Endodermal cell (in vitro differentiated cells): ENCODE measurements around the gene DLGAP3. TPM values are rescaled to one million over a fixed set of nuclear protein-coding genes. Genes with fewer than 3 reads are reported as not detected.

Experiments
- DNase-seq: peaks from one replicate; pipeline ENCODE4 v3.0.0-alpha.2; 2017
- H3K27ac ChIP-seq: 2 replicates; pipeline ENCODE4 v1.5.1; 2013; ENCODE audit warnings: mild to moderate bottlenecking, low read depth, low read length, moderate library complexity
- H3K27me3 ChIP-seq: 2 replicates; pipeline ENCODE4 v1.6.1; 2013; ENCODE audit warnings: mild to moderate bottlenecking, low read length, moderate library complexity; ENCODE audit not compliant: insufficient read depth, control insufficient read depth, poor library complexity, severe bottlenecking
- H3K36me3 ChIP-seq: 2 replicates; pipeline ENCODE4 v1.7.0; 2013; ENCODE audit warnings: mild to moderate bottlenecking, low read length, moderate library complexity; ENCODE audit not compliant: control insufficient read depth, insufficient read depth
- H3K4me1 ChIP-seq: one replicate; pipeline ENCODE4 v1.7.0; 2013; ENCODE audit warnings: low read length; ENCODE audit not compliant: control insufficient read depth, insufficient read depth
- H3K4me3 ChIP-seq: 2 replicates; pipeline ENCODE4 v1.5.1; 2013; ENCODE audit warnings: mild to moderate bottlenecking, low read length, moderate library complexity
- H3K9ac ChIP-seq: 2 replicates; pipeline ENCODE4 v1.6.1; 2013; ENCODE audit warnings: mild to moderate bottlenecking, low read length, moderate library complexity; ENCODE audit not compliant: poor library complexity, severe bottlenecking; ENCODE audit errors: extremely low read depth
- H3K9me3 ChIP-seq: 2 replicates; pipeline ENCODE4 v1.6.1; 2013; ENCODE audit warnings: mild to moderate bottlenecking, low read length, moderate library complexity; ENCODE audit not compliant: control insufficient read depth
- H3K27ac Mint-ChIP-seq: 2 replicates; pipeline ENCODE4 v1.8.0; 2020; ENCODE audit warnings: mixed read lengths
- H3K27me3 Mint-ChIP-seq: 2 replicates; pipeline ENCODE4 v1.8.0; 2021; ENCODE audit warnings: mild to moderate bottlenecking, mixed read lengths; ENCODE audit not compliant: insufficient read depth
- H3K36me3 Mint-ChIP-seq: 2 replicates; pipeline ENCODE4 v1.8.0; 2020; ENCODE audit warnings: low read depth, mixed read lengths
- H3K4me1 Mint-ChIP-seq: 2 replicates; pipeline ENCODE4 v1.8.0; 2020; ENCODE audit warnings: mixed read lengths
- H3K4me3 Mint-ChIP-seq: 2 replicates; pipeline ENCODE4 v1.8.0; 2020; ENCODE audit warnings: mild to moderate bottlenecking, moderate library complexity, mixed read lengths
- H3K9me3 Mint-ChIP-seq: 2 replicates; pipeline ENCODE4 v1.8.0; 2020; ENCODE audit warnings: mild to moderate bottlenecking, mixed read lengths
- CTCF ChIP-seq: fragments of 200-600 bp; sonication (generic); conservative IDR thresholded peaks from 2 replicates; pipeline ENCODE4 v1.5.0; 2021; ENCODE audit warnings: antibody characterized with exemption, mild to moderate bottlenecking
- WGBS, 2 experiments: methylation state at CpG; one replicate each; pipeline versions ENCODE4 v1.1.5 to v1.1.7; 2013; ENCODE audit warnings: missing lambda C conversion rate in 2 of 2, mixed read lengths in 1 of 2; ENCODE audit not compliant: insufficient coverage in 1 of 2, insufficient read length in 1 of 2; 5-methylcytosine and 5-hydroxymethylcytosine counted together
- total RNA-seq, 2 donors: library from RNA; stranded (reverse); fragmentation: NEBNext Ultra II Directional in 1 of 2; extraction: Animal tissue kit (Norgen Biotek cat#: 25700) in 1 of 2; gene quantifications; 2 replicates in 1 of 2; 3 replicates in 1 of 2; pipeline ENCODE4 v1.2.1, GENCODE V29; 2021

DLGAP3 gene
- total RNA-seq, 2 donors from 2014 or later: 4.4 to 4.6 TPM

DNA sequence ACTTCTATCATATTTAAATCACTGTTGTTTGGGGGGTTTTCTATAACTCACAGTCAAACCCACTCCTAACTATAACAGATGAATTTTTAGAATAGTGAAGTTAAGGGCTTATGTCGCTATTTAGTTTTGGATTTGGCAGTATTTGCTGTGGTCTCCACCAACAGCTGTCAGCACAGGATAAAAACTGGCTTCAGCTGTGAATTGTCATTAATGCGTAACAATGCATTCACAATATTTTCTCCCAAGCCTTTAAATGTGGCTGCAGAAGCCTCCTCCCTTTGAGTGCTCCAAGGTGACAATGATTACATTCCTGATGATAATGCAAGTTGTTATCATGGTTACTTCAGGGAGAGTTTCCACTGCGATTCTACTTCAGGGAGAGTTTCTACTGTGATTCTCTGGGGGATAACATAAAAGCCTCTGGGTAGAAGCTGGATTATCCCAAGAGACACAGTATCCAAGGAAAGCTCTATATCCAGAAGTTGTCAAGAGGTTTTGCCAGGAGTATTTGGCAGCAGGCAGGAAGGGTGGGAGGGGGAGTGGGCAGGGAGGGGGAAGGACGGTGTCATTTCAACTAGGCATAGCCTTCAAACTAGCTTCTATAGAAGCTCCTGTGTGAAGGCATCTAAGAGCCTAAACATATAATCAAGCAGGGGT lies 55.0 kb downstream of the DLGAP3 start:
- TF ChIP-seq CTCF: no peak
- no peaks in the 10 kb centered on the region for H3K9me3 Mint-ChIP-seq
- no peak overlapping the region for H3K27ac ChIP-seq
- WGBS, 2 experiments: 78% methylated on average over 4 of the region's 4 CpGs; no CpG with 5 or more reads in 1 of the 2 experiments
- H3K27me3 Mint-ChIP-seq: peaks cover 25% of the 10 kb centered on the region
- no peak overlapping the region for H3K4me3 Mint-ChIP-seq
- H3K4me1 Mint-ChIP-seq: no peaks in the 10 kb centered on the region
- H3K4me1 ChIP-seq: peaks cover 2% of the 10 kb centered on the region
- H3K36me3 ChIP-seq: no peaks in the 10 kb centered on the region
- H3K4me3 ChIP-seq: no peak overlapping the region
- no peak overlapping the region for H3K27ac Mint-ChIP-seq
- peaks cover 18% of the 10 kb centered on the region for H3K27me3 ChIP-seq
- H3K9me3 ChIP-seq: no peaks in the 10 kb centered on the region
- no peak overlapping the region for H3K9ac ChIP-seq
- H3K36me3 Mint-ChIP-seq: no peaks in the 10 kb centered on the region
- DNase-seq: no peak

- H3K4me3 Mint-ChIP-seq: no peak overlapping the region
- 90 to 92% methylated on average over 4 of the region's 4 CpGs for WGBS, 2 experiments
- TF ChIP-seq CTCF: no peak
- Histone ChIP-seq H3K4me3 (no peak overlapping the region), H3K27me3 (peaks cover 26% of the 10 kb centered on the region), H3K9ac (no peak overlapping the region), H3K4me1 (peaks cover 2% of the 10 kb centered on the region), H3K36me3 (no peaks in the 10 kb centered on the region), H3K9me3 (no peaks in the 10 kb centered on the region), H3K27ac (no peak overlapping the region)
- H3K36me3 Mint-ChIP-seq: no peaks in the 10 kb centered on the region
- DNase-seq: no peak
- H3K9me3 Mint-ChIP-seq: no peaks in the 10 kb centered on the region
- peaks cover 31% of the 10 kb centered on the region for H3K27me3 Mint-ChIP-seq
- no peak overlapping the region for H3K27ac Mint-ChIP-seq
- H3K4me1 Mint-ChIP-seq: no peaks in the 10 kb centered on the region
Measured at GRCh38 chr1:34872133-34872503, 57.3 kb downstream of the DLGAP3 start.

GRCh38 chr1:34871443-34872132 lies 57.9 kb downstream of the DLGAP3 start:
- TF ChIP-seq CTCF: no peak
- no peaks in the 10 kb centered on the region for H3K4me1 Mint-ChIP-seq
- H3K27ac Mint-ChIP-seq: no peak overlapping the region
- Histone ChIP-seq H3K27ac (no peak overlapping the region), H3K9ac (no peak overlapping the region), H3K36me3 (no peaks in the 10 kb centered on the region), H3K4me3 (no peak overlapping the region), H3K4me1 (peaks cover 2% of the 10 kb centered on the region), H3K9me3 (no peaks in the 10 kb centered on the region), H3K27me3 (peaks cover 31% of the 10 kb centered on the region)
- DNase-seq: peak; percentile 28
- peaks cover 33% of the 10 kb centered on the region for H3K27me3 Mint-ChIP-seq
- no peak overlapping the region for H3K4me3 Mint-ChIP-seq
- WGBS, 2 experiments: 91 to 93% methylated on average over 13 to 17 of the region's 17 CpGs
- no peaks in the 10 kb centered on the region for H3K9me3 Mint-ChIP-seq
- no peaks in the 10 kb centered on the region for H3K36me3 Mint-ChIP-seq
